HG03060 (cell line): Measurements from ENCODE around the gene ERCC5.

ENCODE experiments used
- ATAC-seq: cut with Tn5 transposase; IDR thresholded peaks from one replicate; pipeline ENCODE4 v1.9.1; 2021; ENCODE audit warnings: low read depth, moderate number of reproducible peaks; ENCODE audit not compliant: unreplicated experiment

The ERCC5 gene

GRCh38 chr13:102914339-102914930 lies 68.6 kb downstream of the ERCC5 start:
- ATAC-seq: no peak

GRCh38 chr13:102915393-102915930 lies 69.6 kb downstream of the ERCC5 start:
- ATAC-seq: no peak

- no peak for ATAC-seq
These were observed 71.2 kb downstream of the ERCC5 start for GRCh38 chr13:102917019-102917418.

- ATAC-seq: no peak
These were observed 76.4 kb downstream of the ERCC5 start for GRCh38 chr13:102922184-102922583.
